Lower leg skin (tissue), 4 donors: ENCODE measurements around the gene ASPDH. TPM values are rescaled to one million over a fixed set of nuclear protein-coding genes. Genes with fewer than 3 reads are reported as not detected.
A peak's percentile ranks its signal among the peaks of the same experiment; 100 is the strongest.

Experiments
- DNase-seq, 2 donors: peaks; one replicate each; pipeline ENCODE4 v3.0.0-alpha.2; 2019; ENCODE audit warnings: low spot score in 2 of 2
- H3K4me3 ChIP-seq: fragments of 200-600 bp; sonication (generic); 2 replicates; pipeline ENCODE4 v1.5.1; 2017; ENCODE audit warnings: mild to moderate bottlenecking, low read depth; ENCODE audit not compliant: poor library complexity, severe bottlenecking
- POLR2A ChIP-seq, 2 donors: fragments of 450-650 bp; IDR thresholded peaks; one replicate each; pipeline ENCODE4 v1.6.1; 2016 to 2017; ENCODE audit warnings: antibody characterized with exemption in 2 of 2, mild to moderate bottlenecking in 1 of 2, moderate library complexity in 1 of 2
- WGBS, 2 donors: methylation state at CpG; one replicate each; pipeline ENCODE4 v1.1.5; 2018; 5-methylcytosine and 5-hydroxymethylcytosine counted together
- intact Hi-C: fragments of 100-400 bp; cut with DNase I; formaldehyde crosslinking; loops from one replicate; pipeline ENCODE4 v1.15.0; 2023; ENCODE audit warnings: low total_unique reads
- total RNA-seq, 4 donors: library from RNA; depleted of rRNA; stranded (reverse); fragments of >200 nt; gene quantifications; one replicate each; pipeline ENCODE4 v1.1.0, GENCODE V29; 2016
- TF ChIP-seq, protein P1 (sequence below), 3 donors: fragments of 450-650 bp; IDR thresholded peaks; one replicate each; pipeline ENCODE4 v1.5.1; 2016; ENCODE audit warnings: antibody characterized with exemption in 3 of 3, mild to moderate bottlenecking in 3 of 3, moderate library complexity in 2 of 3

Gene ASPDH
- total RNA-seq, 4 donors from 2014 or later = not detected

DNA sequence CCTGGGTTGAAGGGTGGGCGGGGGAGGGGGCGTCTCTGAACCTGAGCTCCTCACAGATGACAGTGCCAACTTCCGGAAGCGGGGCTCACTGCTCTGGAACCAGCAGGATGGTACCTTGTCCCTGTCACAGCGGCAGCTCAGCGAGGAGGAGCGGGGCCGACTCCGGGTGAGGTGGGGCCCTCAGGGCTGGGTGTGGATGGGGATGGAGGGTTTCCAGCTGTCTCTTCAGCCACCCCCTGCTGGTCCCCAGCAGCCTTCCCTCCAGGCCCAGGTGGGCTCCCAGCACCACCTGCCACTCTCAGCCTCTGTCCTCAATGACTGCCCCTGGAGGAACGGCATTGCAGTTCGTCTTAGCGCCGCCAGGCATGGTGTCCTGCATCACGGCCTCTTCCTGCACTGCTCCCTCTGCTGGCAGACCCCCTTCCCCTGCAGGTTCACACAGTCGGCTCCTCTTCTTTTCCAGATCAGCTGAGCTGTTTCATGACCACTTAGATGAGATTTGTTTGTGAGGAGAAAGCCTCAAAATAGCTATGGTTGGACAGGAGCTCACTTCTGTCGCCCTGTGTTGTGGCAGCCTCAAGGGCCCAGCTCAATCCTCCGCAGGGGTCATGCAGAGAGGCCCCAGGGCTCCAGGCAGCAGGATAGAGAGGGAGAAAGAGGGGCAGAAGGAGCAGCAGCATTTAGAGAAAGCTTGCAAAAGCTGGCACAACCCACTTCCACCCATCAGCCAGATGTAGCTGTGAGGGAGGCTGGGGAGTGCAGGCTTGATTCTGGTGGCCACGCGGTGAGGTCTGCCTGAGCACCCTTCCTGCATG, 34.6 kb downstream of the ASPDH start:
- H3K4me3 ChIP-seq = no peak overlapping the region
- no peak for DNase-seq
- intact Hi-C loops = no loop called here
- TF ChIP-seq, protein P1, sequence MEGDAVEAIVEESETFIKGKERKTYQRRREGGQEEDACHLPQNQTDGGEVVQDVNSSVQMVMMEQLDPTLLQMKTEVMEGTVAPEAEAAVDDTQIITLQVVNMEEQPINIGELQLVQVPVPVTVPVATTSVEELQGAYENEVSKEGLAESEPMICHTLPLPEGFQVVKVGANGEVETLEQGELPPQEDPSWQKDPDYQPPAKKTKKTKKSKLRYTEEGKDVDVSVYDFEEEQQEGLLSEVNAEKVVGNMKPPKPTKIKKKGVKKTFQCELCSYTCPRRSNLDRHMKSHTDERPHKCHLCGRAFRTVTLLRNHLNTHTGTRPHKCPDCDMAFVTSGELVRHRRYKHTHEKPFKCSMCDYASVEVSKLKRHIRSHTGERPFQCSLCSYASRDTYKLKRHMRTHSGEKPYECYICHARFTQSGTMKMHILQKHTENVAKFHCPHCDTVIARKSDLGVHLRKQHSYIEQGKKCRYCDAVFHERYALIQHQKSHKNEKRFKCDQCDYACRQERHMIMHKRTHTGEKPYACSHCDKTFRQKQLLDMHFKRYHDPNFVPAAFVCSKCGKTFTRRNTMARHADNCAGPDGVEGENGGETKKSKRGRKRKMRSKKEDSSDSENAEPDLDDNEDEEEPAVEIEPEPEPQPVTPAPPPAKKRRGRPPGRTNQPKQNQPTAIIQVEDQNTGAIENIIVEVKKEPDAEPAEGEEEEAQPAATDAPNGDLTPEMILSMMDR (IDR thresholded peaks at IDR 0.05) = no peak
- no peak for TF ChIP-seq POLR2A (IDR thresholded peaks at IDR 0.05)
- 76 to 85% methylated on average over 18 to 19 of the region's 19 CpGs for WGBS, 2 donors

DNA sequence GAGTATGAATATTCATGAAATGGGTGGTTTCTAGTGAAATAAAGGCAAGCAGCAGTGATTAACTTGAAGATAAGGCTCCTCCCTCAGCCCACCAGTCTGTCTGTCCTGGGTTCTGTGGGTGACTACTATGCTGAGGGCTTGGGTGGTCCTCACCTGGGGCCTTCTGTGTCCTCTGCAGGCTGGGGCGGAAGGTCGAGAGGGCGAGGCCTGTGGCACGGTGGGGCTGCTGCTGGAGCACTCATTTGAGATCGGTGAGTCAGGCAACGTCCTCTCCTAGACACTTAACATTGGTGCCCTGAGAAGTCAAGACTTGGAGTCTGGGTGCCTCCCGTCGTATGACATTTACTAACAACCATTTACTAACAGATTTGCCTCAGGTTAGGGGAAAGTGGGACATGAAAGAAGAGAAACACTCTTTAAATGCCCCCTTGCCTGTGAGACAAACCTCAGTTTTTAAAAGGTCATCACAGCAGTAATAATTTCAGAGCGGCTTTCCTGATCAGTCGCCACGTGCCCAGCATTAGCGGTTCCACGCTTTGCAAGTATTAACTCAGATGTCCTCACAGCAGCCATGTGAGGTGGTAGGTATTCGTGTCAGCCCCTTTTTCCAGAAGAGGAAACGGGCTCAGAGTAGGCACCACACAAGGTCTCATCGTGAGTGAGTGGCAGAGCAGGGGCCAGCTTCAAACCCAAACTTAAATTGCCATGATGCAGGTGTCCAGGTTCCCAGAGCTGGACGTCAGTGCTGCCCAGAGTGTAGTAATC, 35.8 kb downstream of the ASPDH start:
- DNase-seq = no peak
- H3K4me3 ChIP-seq = no peak overlapping the region
- TF ChIP-seq, protein P1 (IDR thresholded peaks at IDR 0.05) = no peak
- no peak for TF ChIP-seq POLR2A (IDR thresholded peaks at IDR 0.05)
- 87 to 92% methylated on average over 17 of the region's 17 CpGs for WGBS, 2 donors
- intact Hi-C loops = no loop called here

DNA sequence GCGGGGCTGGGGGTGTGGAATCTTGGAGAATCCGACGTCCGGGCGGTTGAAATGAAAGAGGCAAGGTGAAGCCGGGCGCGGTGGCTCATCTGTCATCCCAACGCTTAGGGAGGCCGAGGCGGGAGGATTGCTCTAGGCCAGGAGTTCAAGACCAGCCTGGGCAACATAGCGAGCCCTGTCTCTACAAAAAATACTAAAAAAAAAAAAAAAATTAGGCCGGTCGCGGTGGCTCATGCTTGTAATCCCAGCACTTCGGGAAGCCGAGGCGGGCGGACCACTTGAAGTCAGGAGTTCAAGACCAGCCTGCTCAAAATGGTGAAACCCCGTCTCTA, 36.8 kb downstream of the ASPDH start:
- intact Hi-C loops = no loop called here
- peak overlapping the region; percentile 82 for H3K4me3 ChIP-seq
- 22 to 25% methylated on average over 16 to 20 of the region's 20 CpGs for WGBS, 2 donors
- no peak for DNase-seq
- TF ChIP-seq, protein P1 (IDR thresholded peaks at IDR 0.05) = no peak
- no peak for TF ChIP-seq POLR2A (IDR thresholded peaks at IDR 0.05)

DNA sequence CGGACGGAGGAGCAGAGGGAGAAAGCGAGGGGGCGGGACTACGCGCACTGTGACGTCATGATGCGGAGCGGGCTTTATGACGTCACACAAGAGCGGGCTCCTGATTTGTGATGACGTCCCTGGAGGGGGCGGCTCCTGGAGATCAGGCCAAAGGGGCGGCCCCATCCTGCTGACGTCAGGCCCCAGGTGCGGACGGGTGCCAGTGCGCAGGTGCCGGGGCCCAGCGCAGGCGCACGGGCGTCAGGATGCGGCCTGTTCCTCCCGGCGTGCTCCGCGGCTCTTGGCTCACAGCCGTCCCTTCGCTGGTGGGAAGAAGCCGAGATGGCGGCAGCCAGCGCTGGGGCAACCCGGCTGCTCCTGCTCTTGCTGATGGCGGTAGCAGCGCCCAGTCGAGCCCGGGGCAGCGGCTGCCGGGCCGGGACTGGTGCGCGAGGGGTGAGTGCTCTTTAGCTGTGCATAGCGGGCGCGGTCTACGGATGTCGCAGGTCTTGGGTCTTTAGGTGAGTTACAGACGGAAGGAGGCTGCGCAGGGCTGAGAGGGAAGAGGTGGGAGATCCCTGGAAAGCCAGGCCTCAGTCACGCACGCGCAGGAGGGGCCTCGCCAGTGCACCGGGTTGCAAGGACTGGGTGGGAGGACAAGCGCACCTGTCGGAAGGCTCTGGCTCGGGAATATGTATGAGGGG, 37.3 kb downstream of the ASPDH start, which contains the start of the genes EMC10 and GARIN5A:
Gene EMC10 (plus strand): TSS at position 284 of the 683 bp plus-strand sequence. CDS start 38 bp downstream, at position 322.
Gene GARIN5A (minus strand): TSS at position 625 of the 683 bp plus-strand sequence. CDS start 460 bp downstream, at position 165.
- 2% methylated on average over 51 to 55 of the region's 58 CpGs for WGBS, 2 donors
- TF ChIP-seq POLR2A (IDR thresholded peaks at IDR 0.05) = no peak
- TF ChIP-seq, protein P1 (IDR thresholded peaks at IDR 0.05) = no peak
- intact Hi-C loops = no loop called here
- DNase-seq = peak; percentile 78 to 96
- peak within 1 kb of the TSS; percentile 82 for H3K4me3 ChIP-seq

GRCh38 chr19:50475736-50476223, 37.9 kb downstream of the ASPDH start:
- 69 to 77% methylated on average over 27 to 29 of the region's 29 CpGs for WGBS, 2 donors
- no peak for DNase-seq
- no peak for TF ChIP-seq POLR2A (IDR thresholded peaks at IDR 0.05)
- TF ChIP-seq, protein P1 (IDR thresholded peaks at IDR 0.05) = no peak
- no peak overlapping the region for H3K4me3 ChIP-seq
- intact Hi-C loops = no loop called here
